SK-N-SH treated with all-trans-retinoic acid at 6 μM for 48 hours (cell line): ENCODE results near the gene ALG14.
"Not testable (repeated sequence)": the region's sequence is repeated elsewhere in the genome, so short reads cannot be mapped to it uniquely, and the experiment has no call there.

ENCODE experiments used
- ATAC-seq: fragments of 200-7000 bp; cut with Tn5 transposase; 3 replicates; pipeline ENCODE4 v1.9.1; 2020; ENCODE audit warnings: mild to moderate bottlenecking, moderate library complexity
- ARNTL ChIP-seq: fragments of 450-650 bp; formaldehyde crosslinking; IDR thresholded peaks from 2 replicates; pipeline ENCODE4 v1.5.0; 2020; ENCODE audit warnings: low read depth, mild to moderate bottlenecking, moderate library complexity, borderline replicate concordance
- BACH2 ChIP-seq: fragments of 250-450 bp; sonication (Bioruptor Pico); IDR thresholded peaks from 2 replicates; pipeline ENCODE4 v1.9.0; 2021; ENCODE audit warnings: mild to moderate bottlenecking, borderline replicate concordance
- CREB5 ChIP-seq: fragments of 250-450 bp; sonication (Bioruptor Pico); IDR thresholded peaks from 2 replicates; pipeline ENCODE4 v1.5.1; 2020; ENCODE audit warnings: low read depth, mild to moderate bottlenecking, moderate library complexity
- CSDC2 ChIP-seq: fragments of 250-450 bp; sonication (Bioruptor Pico); IDR thresholded peaks from 2 replicates; pipeline ENCODE4 v1.5.0; 2020; ENCODE audit warnings: mild to moderate bottlenecking, moderate library complexity
- CSRNP3 ChIP-seq: fragments of 250-450 bp; sonication (Bioruptor Pico); IDR thresholded peaks from 2 replicates; pipeline ENCODE4 v1.5.1; 2021; ENCODE audit warnings: mild to moderate bottlenecking, moderate library complexity
- ESRRG ChIP-seq: fragments of 250-450 bp; sonication (Bioruptor Pico); IDR thresholded peaks from 2 replicates; pipeline ENCODE4 v1.6.1; 2021; ENCODE audit warnings: mild to moderate bottlenecking
- GLIS3 ChIP-seq: fragments of 250-450 bp; sonication (Bioruptor Pico); IDR thresholded peaks from 2 replicates; pipeline ENCODE4 v1.5.0; 2020; ENCODE audit warnings: mild to moderate bottlenecking, moderate library complexity
- ISL1 ChIP-seq: fragments of 250-450 bp; sonication (Bioruptor Pico); IDR thresholded peaks from 2 replicates; pipeline ENCODE4 v2.1.2; 2022; ENCODE audit warnings: mild to moderate bottlenecking, moderate library complexity
- OSR1 ChIP-seq: fragments of 250-450 bp; sonication (Bioruptor Pico); IDR thresholded peaks from 2 replicates; pipeline ENCODE4 v1.8.0; 2022; ENCODE audit warnings: moderate library complexity, mild to moderate bottlenecking, inconsistent platforms
- PATZ1 ChIP-seq: fragments of 250-450 bp; sonication (Bioruptor Pico); IDR thresholded peaks from 2 replicates; pipeline ENCODE4 v1.8.0; 2020; ENCODE audit warnings: mild to moderate bottlenecking, moderate library complexity, borderline replicate concordance
- PPARA ChIP-seq: fragments of 250-450 bp; sonication (Bioruptor Pico); IDR thresholded peaks from 2 replicates; pipeline ENCODE4 v1.5.0; 2020; ENCODE audit warnings: mild to moderate bottlenecking, borderline replicate concordance
- RARB ChIP-seq: fragments of 250-450 bp; sonication (Bioruptor Pico); IDR thresholded peaks from 2 replicates; pipeline ENCODE4 v1.8.0; 2021; ENCODE audit warnings: mild to moderate bottlenecking, moderate library complexity
- SNAI2 ChIP-seq: fragments of 250-450 bp; sonication (Bioruptor Pico); IDR thresholded peaks from 2 replicates; pipeline ENCODE4 v1.5.0; 2020; ENCODE audit warnings: mild to moderate bottlenecking, moderate library complexity
- TCF4 ChIP-seq: fragments of 250-450 bp; sonication (Bioruptor Pico); IDR thresholded peaks from 2 replicates; pipeline ENCODE4 v1.8.0; 2021; ENCODE audit warnings: mild to moderate bottlenecking, moderate library complexity, borderline replicate concordance
- TOX ChIP-seq: fragments of 250-450 bp; sonication (Bioruptor Pico); IDR thresholded peaks from 2 replicates; pipeline ENCODE4 v1.8.0; 2021; ENCODE audit warnings: mild to moderate bottlenecking, moderate library complexity, borderline replicate concordance
- TSHZ2 ChIP-seq: fragments of 250-450 bp; sonication (Bioruptor Pico); IDR thresholded peaks from 2 replicates; pipeline ENCODE4 v1.5.0; 2020; ENCODE audit warnings: mild to moderate bottlenecking, moderate library complexity
- ZC3H10 ChIP-seq: fragments of 250-450 bp; sonication (Bioruptor Pico); IDR thresholded peaks from 2 replicates; pipeline ENCODE4 v1.5.1; 2021; ENCODE audit warnings: mild to moderate bottlenecking, moderate library complexity
- ZFP3 ChIP-seq: fragments of 250-450 bp; sonication (Bioruptor Pico); IDR thresholded peaks from 2 replicates; pipeline ENCODE4 v1.5.0; 2020; ENCODE audit warnings: mild to moderate bottlenecking, moderate library complexity
- ZFP30 ChIP-seq: fragments of 450-650 bp; formaldehyde crosslinking; IDR thresholded peaks from 2 replicates; pipeline ENCODE4 v1.5.0; 2022; ENCODE audit warnings: mild to moderate bottlenecking, moderate library complexity
- ZNF565 ChIP-seq: fragments of 450-650 bp; formaldehyde crosslinking; conservative IDR thresholded peaks from 2 replicates; pipeline ENCODE4 v1.5.0; 2020; ENCODE audit warnings: low read depth, mild to moderate bottlenecking, moderate library complexity
- ZNF8 ChIP-seq: fragments of 450-650 bp; formaldehyde crosslinking; IDR thresholded peaks from 2 replicates; pipeline ENCODE4 v1.5.0; 2020; ENCODE audit warnings: mild to moderate bottlenecking, moderate library complexity

The ALG14 gene

GRCh38 chr1:94999456-95000131, 73.2 kb downstream of the ALG14 start:
- TF ChIP-seq SNAI2 (CRISPR knock-in tag) (no peak), ZFP3 (CRISPR knock-in tag) (no peak), BACH2 (CRISPR knock-in tag) (no peak), ISL1 (CRISPR knock-in tag) (no peak), OSR1 (no peak), CSRNP3 (CRISPR knock-in tag) (no peak), ZNF8 (CRISPR knock-in tag) (no peak), GLIS3 (no peak), ZC3H10 (CRISPR knock-in tag) (no peak), CREB5 (no peak)
- ATAC-seq, result no peak

- TF ChIP-seq CREB5 (no peak), PPARA (CRISPR knock-in tag) (no peak), TCF4 (no peak), OSR1 (no peak), ZFP30 (CRISPR knock-in tag) (no peak)
- TF ChIP-seq, all 23 proteins: peak for 0
- ATAC-seq, result no peak
These were observed 74.0 kb downstream of the ALG14 start for GRCh38 chr1:94998748-94999147.

GRCh38 chr1:94998114-94998513, 74.6 kb downstream of the ALG14 start:
- ATAC-seq, result no peak

GRCh38 chr1:94995536-94995935, 77.2 kb downstream of the ALG14 start:
- ATAC-seq, result not testable (repeated sequence)

More at GRCh38 chr1:94998114-94998513, 74.6 kb downstream of the ALG14 start:
- TF ChIP-seq TCF4 (no peak), ZNF8 (CRISPR knock-in tag) (no peak), ISL1 (CRISPR knock-in tag) (no peak), CSRNP3 (CRISPR knock-in tag) (no peak), RARB (CRISPR knock-in tag) (no peak)
- TF ChIP-seq, all 23 proteins: peak for 0

GRCh38 chr1:94994805-94995204, 77.9 kb downstream of the ALG14 start:
- ATAC-seq, result no peak
- TF ChIP-seq ZFP3 (CRISPR knock-in tag) (no peak), CSRNP3 (CRISPR knock-in tag) (no peak), ARNTL (CRISPR knock-in tag) (no peak), ESRRG (CRISPR knock-in tag) (no peak), RARB (CRISPR knock-in tag) (no peak), PATZ1 (no peak), CSDC2 (no peak), TOX (CRISPR knock-in tag) (no peak), GLIS3 (no peak), TCF4 (no peak), ZC3H10 (CRISPR knock-in tag) (no peak), ZNF8 (CRISPR knock-in tag) (no peak), SNAI2 (CRISPR knock-in tag) (no peak), ZFP30 (CRISPR knock-in tag) (no peak), ZNF565 (CRISPR knock-in tag) (no peak), TSHZ2 (no peak), BACH2 (CRISPR knock-in tag) (no peak)
